GM23338 (cell line): ENCODE measurements around the gene MARVELD2. TPM values are rescaled to one million over a fixed set of nuclear protein-coding genes. Genes with fewer than 3 reads are reported as not detected.

Source experiments
- ATAC-seq: fragments of 200-7000 bp; cut with Tn5 transposase; 3 replicates; pipeline ENCODE4 v1.9.1; 2020
- DNase-seq: peaks from one replicate; pipeline ENCODE4 v3.0.0-alpha.2; 2015; ENCODE audit warnings: low spot score
- H2AFZ ChIP-seq: fragments of 200-600 bp; sonication (generic); 2 replicates; pipeline ENCODE4 v1.8.0; 2016; ENCODE audit warnings: antibody characterized with exemption, mild to moderate bottlenecking, moderate library complexity
- H3F3A ChIP-seq: fragments of 200-600 bp; sonication (generic); replicated peaks from 2 replicates; pipeline ENCODE4 v1.8.0; 2017; ENCODE audit warnings: antibody characterized with exemption, mixed run types, low read depth
- H3K27ac ChIP-seq: fragments of 200-600 bp; sonication (generic); 2 replicates; pipeline ENCODE4 v1.6.1; 2016; ENCODE audit warnings: low read depth
- H3K27me3 ChIP-seq: fragments of 200-600 bp; sonication (generic); 2 replicates; pipeline ENCODE4 v1.8.0; 2016; ENCODE audit warnings: mild to moderate bottlenecking, mixed run types, moderate library complexity; ENCODE audit not compliant: insufficient read depth
- H3K36me3 ChIP-seq: fragments of 200-600 bp; sonication (generic); 2 replicates; pipeline ENCODE4 v1.8.0; 2016; ENCODE audit warnings: mild to moderate bottlenecking; ENCODE audit not compliant: insufficient read depth
- H3K4me1 ChIP-seq: fragments of 200-600 bp; sonication (generic); 2 replicates; pipeline ENCODE4 v1.8.0; 2016; ENCODE audit warnings: mild to moderate bottlenecking, moderate library complexity; ENCODE audit not compliant: insufficient read depth
- H3K4me2 ChIP-seq: fragments of 200-600 bp; sonication (generic); 2 replicates; pipeline ENCODE4 v1.7.1; 2017; ENCODE audit warnings: mixed run types
- H3K4me3 ChIP-seq: fragments of 200-600 bp; sonication (generic); 2 replicates; pipeline ENCODE4 v1.6.1; 2016; ENCODE audit warnings: mixed run types
- H3K79me2 ChIP-seq: fragments of 200-600 bp; sonication (generic); replicated peaks from 2 replicates; pipeline ENCODE4 v1.8.0; 2017; ENCODE audit warnings: mild to moderate bottlenecking; ENCODE audit not compliant: insufficient read depth
- H3K9me2 ChIP-seq: fragments of 200-600 bp; sonication (generic); 2 replicates; pipeline ENCODE4 v1.8.0; 2017; ENCODE audit not compliant: insufficient read depth
- H4K20me1 ChIP-seq: fragments of 200-600 bp; sonication (generic); replicated peaks from 2 replicates; pipeline ENCODE4 v1.8.0; 2017; ENCODE audit warnings: mild to moderate bottlenecking; ENCODE audit not compliant: insufficient read depth
- H3K27ac Mint-ChIP-seq: 2 replicates; pipeline ENCODE4 v1.8.0; 2020; ENCODE audit warnings: inconsistent platforms, mild to moderate bottlenecking, moderate library complexity, mixed read lengths
- H3K27me3 Mint-ChIP-seq: 3 replicates; pipeline ENCODE4 v1.8.0; 2022; ENCODE audit warnings: low read depth, mild to moderate bottlenecking, moderate library complexity, mixed read lengths, inconsistent platforms; ENCODE audit not compliant: insufficient read depth, poor library complexity
- H3K36me3 Mint-ChIP-seq: 3 replicates; pipeline ENCODE4 v1.8.0; 2021; ENCODE audit warnings: low read depth, mild to moderate bottlenecking, inconsistent platforms, moderate library complexity, mixed read lengths
- H3K4me1 Mint-ChIP-seq: 3 replicates; pipeline ENCODE4 v1.8.0; 2020; ENCODE audit warnings: mild to moderate bottlenecking, inconsistent platforms, mixed read lengths
- H3K4me3 Mint-ChIP-seq: 3 replicates; pipeline ENCODE4 v1.8.0; 2021; ENCODE audit warnings: moderate library complexity, mild to moderate bottlenecking, inconsistent platforms, mixed read lengths
- H3K9me3 Mint-ChIP-seq: 3 replicates; pipeline ENCODE4 v1.8.0; 2020; ENCODE audit warnings: moderate library complexity, mild to moderate bottlenecking, inconsistent platforms, mixed read lengths
- EZH2 ChIP-seq: fragments of 200-600 bp; sonication (generic); IDR thresholded peaks from one replicate; pipeline ENCODE4 v1.8.0; 2017; ENCODE audit warnings: antibody characterized with exemption, mild to moderate bottlenecking, low read depth; ENCODE audit not compliant: unreplicated experiment
- EZH2phosphoT487 ChIP-seq: fragments of 200-600 bp; sonication (generic); IDR thresholded peaks from one replicate; pipeline ENCODE4 v1.8.1; 2018; ENCODE audit warnings: antibody characterized with exemption; ENCODE audit not compliant: unreplicated experiment
- JUNB ChIP-seq: IDR thresholded peaks from one replicate; pipeline ENCODE4 v1.6.1; 2016; ENCODE audit warnings: antibody characterized with exemption; ENCODE audit not compliant: unreplicated experiment
- NANOG ChIP-seq: IDR thresholded peaks from 2 replicates; pipeline ENCODE4 v1.6.1; 2016; ENCODE audit warnings: antibody characterized with exemption, borderline replicate concordance
- POLR2AphosphoS5 ChIP-seq: IDR thresholded peaks from 2 replicates; pipeline ENCODE4 v1.6.1; 2016; ENCODE audit warnings: antibody characterized with exemption, low read depth
- REST ChIP-seq: IDR thresholded peaks from one replicate; pipeline ENCODE4 v1.6.1; 2018; ENCODE audit warnings: antibody characterized with exemption; ENCODE audit not compliant: unreplicated experiment
- STAT1 ChIP-seq: IDR thresholded peaks from one replicate; pipeline ENCODE4 v1.6.1; 2016; ENCODE audit warnings: antibody characterized with exemption; ENCODE audit not compliant: unreplicated experiment
- ZNF114 ChIP-seq: fragments of 250-450 bp; sonication (Bioruptor Pico); IDR thresholded peaks from 2 replicates; pipeline ENCODE4 v1.5.0; 2020; ENCODE audit warnings: mild to moderate bottlenecking, moderate library complexity
- ZNF331 ChIP-seq: fragments of 250-450 bp; sonication (Bioruptor Pico); IDR thresholded peaks from 2 replicates; pipeline ENCODE4 v1.5.0; 2020; ENCODE audit warnings: low read depth, mild to moderate bottlenecking, moderate library complexity
- polyA plus RNA-seq: library from polyadenylated mRNA; unstranded; fragments of >200 nt; fragmentation: Nextera tagmentation; extraction: Ambion mirVana; gene quantifications from 2 replicates; pipeline ENCODE4 v1.2.1, GENCODE V29; 2016
- total RNA-seq: library from RNA; depleted of rRNA; stranded (reverse); fragments of >200 nt; shearing (Covaris generic); gene quantifications from 2 replicates; pipeline ENCODE4 v1.2.3, GENCODE V29; 2014
- TF ChIP-seq, protein P1 (sequence below): IDR thresholded peaks from 2 replicates; pipeline ENCODE4 v1.6.1; 2016; ENCODE audit warnings: antibody characterized with exemption
- TF ChIP-seq, protein P2 (sequence below): fragments of 250-450 bp; sonication (Bioruptor Pico); IDR thresholded peaks from 2 replicates; pipeline ENCODE4 v1.5.0; 2020; ENCODE audit warnings: mild to moderate bottlenecking, moderate library complexity

The MARVELD2 gene
- total and polyA plus RNA-seq, 2 experiments from 2014 or later = 10.0 to 24.1 TPM

GRCh38 chr5:69467442-69468225 is 52.7 kb downstream of the MARVELD2 start:
- Histone ChIP-seq H2AFZ (no peak overlapping the region), H3K36me3 (no peaks in the 10 kb centered on the region), H3K27ac (no peak overlapping the region), H3K27me3 (no peaks in the 10 kb centered on the region), H3K4me3 (no peak overlapping the region), H3K79me2 (no peaks in the 10 kb centered on the region), H3F3A (no peaks in the 10 kb centered on the region), H4K20me1 (no peaks in the 10 kb centered on the region), H3K4me2 (no peak overlapping the region), H3K4me1 (no peaks in the 10 kb centered on the region), H3K9me2 (no peaks in the 10 kb centered on the region)
- no peaks in the 10 kb centered on the region; the same call in 2 of the 3 replicates for H3K9me3 Mint-ChIP-seq
- no peak overlapping the region for H3K4me3 Mint-ChIP-seq
- no peaks in the 10 kb centered on the region for H3K36me3 Mint-ChIP-seq
- H3K4me1 Mint-ChIP-seq = no peaks in the 10 kb centered on the region
- TF ChIP-seq, protein P1, sequence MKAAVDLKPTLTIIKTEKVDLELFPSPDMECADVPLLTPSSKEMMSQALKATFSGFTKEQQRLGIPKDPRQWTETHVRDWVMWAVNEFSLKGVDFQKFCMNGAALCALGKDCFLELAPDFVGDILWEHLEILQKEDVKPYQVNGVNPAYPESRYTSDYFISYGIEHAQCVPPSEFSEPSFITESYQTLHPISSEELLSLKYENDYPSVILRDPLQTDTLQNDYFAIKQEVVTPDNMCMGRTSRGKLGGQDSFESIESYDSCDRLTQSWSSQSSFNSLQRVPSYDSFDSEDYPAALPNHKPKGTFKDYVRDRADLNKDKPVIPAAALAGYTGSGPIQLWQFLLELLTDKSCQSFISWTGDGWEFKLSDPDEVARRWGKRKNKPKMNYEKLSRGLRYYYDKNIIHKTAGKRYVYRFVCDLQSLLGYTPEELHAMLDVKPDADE = no peak
- TF ChIP-seq EZH2 (no peak), ZNF331 (CRISPR knock-in tag) (no peak)
- no peak for DNase-seq
- H3K27ac Mint-ChIP-seq = no peak overlapping the region
- no peak for ATAC-seq
- H3K27me3 Mint-ChIP-seq = no peaks in the 10 kb centered on the region

GRCh38 chr5:69468631-69469030 is 53.7 kb downstream of the MARVELD2 start:
- H3K9me3 Mint-ChIP-seq = no peaks in the 10 kb centered on the region; the same call in 2 of the 3 replicates
- no peaks in the 10 kb centered on the region for H3K9me2 ChIP-seq
- H3K27me3 Mint-ChIP-seq = no peaks in the 10 kb centered on the region
- H3K4me1 Mint-ChIP-seq = no peaks in the 10 kb centered on the region
- H3K27me3 ChIP-seq = no peaks in the 10 kb centered on the region
- H3K36me3 ChIP-seq = no peaks in the 10 kb centered on the region
- no peaks in the 10 kb centered on the region for H4K20me1 ChIP-seq
- H3K4me2 ChIP-seq = no peak overlapping the region
- H3K4me3 Mint-ChIP-seq = no peak overlapping the region
- H3K79me2 ChIP-seq = no peaks in the 10 kb centered on the region
- DNase-seq = no peak
- H3F3A ChIP-seq = no peaks in the 10 kb centered on the region
- no peak overlapping the region for H3K27ac ChIP-seq
- no peak for ATAC-seq
- no peak overlapping the region for H3K4me3 ChIP-seq
- H3K27ac Mint-ChIP-seq = no peak overlapping the region
- no peaks in the 10 kb centered on the region for H3K4me1 ChIP-seq
- H2AFZ ChIP-seq = no peak overlapping the region
- no peaks in the 10 kb centered on the region for H3K36me3 Mint-ChIP-seq
- TF ChIP-seq, protein P2, sequence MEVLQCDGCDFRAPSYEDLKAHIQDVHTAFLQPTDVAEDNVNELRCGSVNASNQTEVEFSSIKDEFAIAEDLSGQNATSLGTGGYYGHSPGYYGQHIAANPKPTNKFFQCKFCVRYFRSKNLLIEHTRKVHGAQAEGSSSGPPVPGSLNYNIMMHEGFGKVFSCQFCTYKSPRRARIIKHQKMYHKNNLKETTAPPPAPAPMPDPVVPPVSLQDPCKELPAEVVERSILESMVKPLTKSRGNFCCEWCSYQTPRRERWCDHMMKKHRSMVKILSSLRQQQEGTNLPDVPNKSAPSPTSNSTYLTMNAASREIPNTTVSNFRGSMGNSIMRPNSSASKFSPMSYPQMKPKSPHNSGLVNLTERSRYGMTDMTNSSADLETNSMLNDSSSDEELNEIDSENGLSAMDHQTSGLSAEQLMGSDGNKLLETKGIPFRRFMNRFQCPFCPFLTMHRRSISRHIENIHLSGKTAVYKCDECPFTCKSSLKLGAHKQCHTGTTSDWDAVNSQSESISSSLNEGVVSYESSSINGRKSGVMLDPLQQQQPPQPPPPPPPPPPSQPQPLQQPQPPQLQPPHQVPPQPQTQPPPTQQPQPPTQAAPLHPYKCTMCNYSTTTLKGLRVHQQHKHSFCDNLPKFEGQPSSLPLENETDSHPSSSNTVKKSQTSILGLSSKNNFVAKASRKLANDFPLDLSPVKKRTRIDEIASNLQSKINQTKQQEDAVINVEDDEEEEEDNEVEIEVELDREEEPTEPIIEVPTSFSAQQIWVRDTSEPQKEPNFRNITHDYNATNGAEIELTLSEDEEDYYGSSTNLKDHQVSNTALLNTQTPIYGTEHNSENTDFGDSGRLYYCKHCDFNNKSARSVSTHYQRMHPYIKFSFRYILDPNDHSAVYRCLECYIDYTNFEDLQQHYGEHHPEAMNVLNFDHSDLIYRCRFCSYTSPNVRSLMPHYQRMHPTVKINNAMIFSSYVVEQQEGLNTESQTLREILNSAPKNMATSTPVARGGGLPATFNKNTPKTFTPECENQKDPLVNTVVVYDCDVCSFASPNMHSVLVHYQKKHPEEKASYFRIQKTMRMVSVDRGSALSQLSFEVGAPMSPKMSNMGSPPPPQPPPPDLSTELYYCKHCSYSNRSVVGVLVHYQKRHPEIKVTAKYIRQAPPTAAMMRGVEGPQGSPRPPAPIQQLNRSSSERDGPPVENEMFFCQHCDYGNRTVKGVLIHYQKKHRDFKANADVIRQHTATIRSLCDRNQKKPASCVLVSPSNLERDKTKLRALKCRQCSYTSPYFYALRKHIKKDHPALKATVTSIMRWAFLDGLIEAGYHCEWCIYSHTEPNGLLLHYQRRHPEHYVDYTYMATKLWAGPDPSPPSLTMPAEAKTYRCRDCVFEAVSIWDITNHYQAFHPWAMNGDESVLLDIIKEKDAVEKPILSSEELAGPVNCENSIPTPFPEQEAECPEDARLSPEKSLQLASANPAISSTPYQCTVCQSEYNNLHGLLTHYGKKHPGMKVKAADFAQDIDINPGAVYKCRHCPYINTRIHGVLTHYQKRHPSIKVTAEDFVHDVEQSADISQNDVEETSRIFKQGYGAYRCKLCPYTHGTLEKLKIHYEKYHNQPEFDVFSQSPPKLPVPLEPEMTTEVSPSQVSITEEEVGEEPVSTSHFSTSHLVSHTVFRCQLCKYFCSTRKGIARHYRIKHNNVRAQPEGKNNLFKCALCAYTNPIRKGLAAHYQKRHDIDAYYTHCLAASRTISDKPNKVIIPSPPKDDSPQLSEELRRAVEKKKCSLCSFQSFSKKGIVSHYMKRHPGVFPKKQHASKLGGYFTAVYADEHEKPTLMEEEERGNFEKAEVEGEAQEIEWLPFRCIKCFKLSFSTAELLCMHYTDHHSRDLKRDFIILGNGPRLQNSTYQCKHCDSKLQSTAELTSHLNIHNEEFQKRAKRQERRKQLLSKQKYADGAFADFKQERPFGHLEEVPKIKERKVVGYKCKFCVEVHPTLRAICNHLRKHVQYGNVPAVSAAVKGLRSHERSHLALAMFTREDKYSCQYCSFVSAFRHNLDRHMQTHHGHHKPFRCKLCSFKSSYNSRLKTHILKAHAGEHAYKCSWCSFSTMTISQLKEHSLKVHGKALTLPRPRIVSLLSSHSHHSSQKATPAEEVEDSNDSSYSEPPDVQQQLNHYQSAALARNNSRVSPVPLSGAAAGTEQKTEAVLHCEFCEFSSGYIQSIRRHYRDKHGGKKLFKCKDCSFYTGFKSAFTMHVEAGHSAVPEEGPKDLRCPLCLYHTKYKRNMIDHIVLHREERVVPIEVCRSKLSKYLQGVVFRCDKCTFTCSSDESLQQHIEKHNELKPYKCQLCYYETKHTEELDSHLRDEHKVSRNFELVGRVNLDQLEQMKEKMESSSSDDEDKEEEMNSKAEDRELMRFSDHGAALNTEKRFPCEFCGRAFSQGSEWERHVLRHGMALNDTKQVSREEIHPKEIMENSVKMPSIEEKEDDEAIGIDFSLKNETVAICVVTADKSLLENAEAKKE (CRISPR knock-in tag) = no peak
- TF ChIP-seq EZH2 (no peak), POLR2AphosphoS5 (no peak), ZNF331 (CRISPR knock-in tag) (no peak), JUNB (no peak), EZH2phosphoT487 (no peak), NANOG (no peak), STAT1 (no peak), REST (no peak), ZNF114 (no peak)
